Measurements from ENCODE around the gene PKHD1.

DNA sequence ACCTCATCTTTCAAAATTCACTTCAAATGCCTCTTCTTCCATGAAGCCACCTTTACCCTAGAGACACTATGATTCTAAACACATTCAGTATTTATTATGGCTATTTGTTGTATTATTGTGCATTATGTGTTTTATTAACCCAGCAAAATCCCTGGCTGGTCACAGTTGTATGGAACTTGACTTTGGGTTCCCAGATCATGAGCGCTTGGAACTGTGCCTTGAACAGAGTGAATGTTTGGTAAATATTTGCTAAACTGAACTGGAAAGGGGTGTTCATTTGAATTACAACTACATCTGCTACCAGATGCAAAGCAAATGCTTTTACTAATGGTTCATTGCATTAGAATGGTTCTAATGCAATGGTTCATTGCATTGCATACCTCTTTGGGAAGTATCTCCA is 259.8 kb downstream of the PKHD1 start:
- no peak for TF ChIP-seq POLR2A (IDR thresholded peaks at IDR 0.05)
- TF ChIP-seq, protein P1, sequence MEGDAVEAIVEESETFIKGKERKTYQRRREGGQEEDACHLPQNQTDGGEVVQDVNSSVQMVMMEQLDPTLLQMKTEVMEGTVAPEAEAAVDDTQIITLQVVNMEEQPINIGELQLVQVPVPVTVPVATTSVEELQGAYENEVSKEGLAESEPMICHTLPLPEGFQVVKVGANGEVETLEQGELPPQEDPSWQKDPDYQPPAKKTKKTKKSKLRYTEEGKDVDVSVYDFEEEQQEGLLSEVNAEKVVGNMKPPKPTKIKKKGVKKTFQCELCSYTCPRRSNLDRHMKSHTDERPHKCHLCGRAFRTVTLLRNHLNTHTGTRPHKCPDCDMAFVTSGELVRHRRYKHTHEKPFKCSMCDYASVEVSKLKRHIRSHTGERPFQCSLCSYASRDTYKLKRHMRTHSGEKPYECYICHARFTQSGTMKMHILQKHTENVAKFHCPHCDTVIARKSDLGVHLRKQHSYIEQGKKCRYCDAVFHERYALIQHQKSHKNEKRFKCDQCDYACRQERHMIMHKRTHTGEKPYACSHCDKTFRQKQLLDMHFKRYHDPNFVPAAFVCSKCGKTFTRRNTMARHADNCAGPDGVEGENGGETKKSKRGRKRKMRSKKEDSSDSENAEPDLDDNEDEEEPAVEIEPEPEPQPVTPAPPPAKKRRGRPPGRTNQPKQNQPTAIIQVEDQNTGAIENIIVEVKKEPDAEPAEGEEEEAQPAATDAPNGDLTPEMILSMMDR (IDR thresholded peaks at IDR 0.05), result no peak
